Fibroblast of lung (primary cell): ENCODE results near the gene EXOC6B. TPM values are rescaled to one million over a fixed set of nuclear protein-coding genes. Genes with fewer than 3 reads are reported as not detected.

Experiments used
- DNase-seq, 2 donors: peaks; one replicate each; pipeline versions ENCODE4 v3.0.0 to v3.0.0-alpha.2; 2010; ENCODE audit warnings: low read depth in 2 of 2
- H2AFZ ChIP-seq: 2 replicates; pipeline ENCODE4 v1.5.1; 2012; ENCODE audit warnings: low read length, control low read depth, inconsistent platforms
- H3K27ac ChIP-seq: 2 replicates; pipeline ENCODE4 v1.5.1; 2011; ENCODE audit warnings: low read length, control low read depth; ENCODE audit not compliant: insufficient read depth
- H3K27me3 ChIP-seq: 2 replicates; pipeline ENCODE4 v1.5.1; 2011; ENCODE audit warnings: mild to moderate bottlenecking, low read length; ENCODE audit not compliant: control insufficient read depth, insufficient read depth
- H3K36me3 ChIP-seq: 2 replicates; pipeline ENCODE4 v1.5.1; 2011; ENCODE audit warnings: low read length; ENCODE audit not compliant: control insufficient read depth, insufficient read depth
- H3K4me1 ChIP-seq: 2 replicates; pipeline ENCODE4 v1.5.1; 2011; ENCODE audit warnings: low read length; ENCODE audit not compliant: control insufficient read depth, insufficient read depth; ENCODE audit errors: extremely low read depth
- H3K4me2 ChIP-seq: 2 replicates; pipeline ENCODE4 v1.5.1; 2011; ENCODE audit warnings: low read length, control low read depth; ENCODE audit not compliant: insufficient read depth; ENCODE audit errors: extremely low read depth
- H3K4me3 ChIP-seq, 4 experiments: fragments of 200-600 bp in 1 of 4; sonication (generic) in 1 of 4; replicated peaks in 1 of 4; 2 replicates each; pipeline ENCODE4 v1.5.1; 2011 to 2016; ENCODE audit warnings: low read length in 4 of 4, low read depth in 3 of 4, mild to moderate bottlenecking in 3 of 4, control low read depth in 2 of 4, inconsistent platforms in 1 of 4, mixed read lengths in 1 of 4; ENCODE audit not compliant: insufficient read depth in 1 of 4; ENCODE audit errors: control extremely low read depth in 1 of 4
- H3K79me2 ChIP-seq: 2 replicates; pipeline ENCODE4 v1.5.1; 2012; ENCODE audit warnings: mild to moderate bottlenecking, low read length, inconsistent platforms; ENCODE audit not compliant: control insufficient read depth, insufficient read depth
- H3K9ac ChIP-seq: 2 replicates; pipeline ENCODE4 v1.5.1; 2011; ENCODE audit warnings: mild to moderate bottlenecking, low read length, control low read depth; ENCODE audit not compliant: insufficient read depth
- H3K9me3 ChIP-seq: 2 replicates; pipeline ENCODE4 v1.5.1; 2012; ENCODE audit warnings: low read depth, low read length; ENCODE audit not compliant: control insufficient read depth, insufficient read depth
- H4K20me1 ChIP-seq: 2 replicates; pipeline ENCODE4 v1.5.1; 2011; ENCODE audit warnings: low read length; ENCODE audit not compliant: control insufficient read depth, insufficient read depth; ENCODE audit errors: extremely low read depth
- EZH2 ChIP-seq: IDR thresholded peaks from 2 replicates; pipeline ENCODE4 v1.5.1; 2012; ENCODE audit warnings: low read length, control low read depth, mild to moderate bottlenecking; ENCODE audit errors: missing control alignments
- polyA plus RNA-seq, 2 donors: library from polyadenylated mRNA; depleted of rRNA in 1 of 2; stranded (reverse) in 1 of 2; unstranded in 1 of 2; fragments of >200 nt; gene quantifications; 2 replicates each; pipeline ENCODE4 v1.2.1, GENCODE V29; 2011 to 2012; ENCODE audit warnings: missing spikeins in 1 of 2
- total RNA-seq: library from RNA; depleted of rRNA; stranded (reverse); fragments of >200 nt; gene quantifications from 2 replicates; pipeline ENCODE4 v1.2.1, GENCODE V29; 2014
- TF ChIP-seq, protein P1 (sequence below), 2 donors: IDR thresholded peaks in 1 of 2; conservative IDR thresholded peaks in 1 of 2; 1 replicate in 1 of 2; 2 replicates in 1 of 2; pipeline ENCODE4 v1.5.1; 2011 to 2012; ENCODE audit warnings: low read length in 2 of 2, control low read depth in 1 of 2, inconsistent platforms in 1 of 2, low read depth in 1 of 2, mild to moderate bottlenecking in 1 of 2

The EXOC6B gene
- total and polyA plus RNA-seq, 2 donors (not counting 1 experiment from before 2014, with no cell fraction given): 26.3 to 36.5 TPM

DNA sequence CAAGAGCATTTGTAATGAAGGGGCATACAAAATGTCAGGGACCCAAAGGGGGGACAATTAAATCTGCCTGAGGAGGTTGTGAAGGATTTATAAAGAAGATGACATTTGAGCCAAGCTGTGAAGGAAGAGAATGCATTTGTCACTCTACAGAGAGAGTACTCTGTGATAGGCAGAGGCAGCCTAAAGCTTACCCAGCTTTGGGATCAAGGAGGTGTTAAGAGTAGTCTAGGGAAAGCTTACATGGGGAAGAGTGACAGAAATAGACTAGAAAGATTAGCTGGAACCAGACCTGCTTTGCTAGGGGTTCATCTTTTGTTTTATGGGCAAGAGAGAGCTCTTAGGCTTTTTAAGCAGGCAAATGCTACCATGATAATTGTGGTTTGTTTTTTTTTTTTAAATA lies 509.1 kb downstream of the EXOC6B start:
- Histone ChIP-seq H2AFZ (no peak overlapping the region), H3K27me3 (no peaks in the 10 kb centered on the region), H3K9me3 (no peaks in the 10 kb centered on the region), H3K4me2 (no peak overlapping the region), H3K4me1 (no peaks in the 10 kb centered on the region), H3K79me2 (no peaks in the 10 kb centered on the region), H4K20me1 (no peaks in the 10 kb centered on the region), H3K36me3 (no peaks in the 10 kb centered on the region), H3K4me3 (no peak overlapping the region), H3K27ac (no peak overlapping the region), H3K9ac (no peak overlapping the region)
- DNase-seq: no peak
- TF ChIP-seq, protein P1, sequence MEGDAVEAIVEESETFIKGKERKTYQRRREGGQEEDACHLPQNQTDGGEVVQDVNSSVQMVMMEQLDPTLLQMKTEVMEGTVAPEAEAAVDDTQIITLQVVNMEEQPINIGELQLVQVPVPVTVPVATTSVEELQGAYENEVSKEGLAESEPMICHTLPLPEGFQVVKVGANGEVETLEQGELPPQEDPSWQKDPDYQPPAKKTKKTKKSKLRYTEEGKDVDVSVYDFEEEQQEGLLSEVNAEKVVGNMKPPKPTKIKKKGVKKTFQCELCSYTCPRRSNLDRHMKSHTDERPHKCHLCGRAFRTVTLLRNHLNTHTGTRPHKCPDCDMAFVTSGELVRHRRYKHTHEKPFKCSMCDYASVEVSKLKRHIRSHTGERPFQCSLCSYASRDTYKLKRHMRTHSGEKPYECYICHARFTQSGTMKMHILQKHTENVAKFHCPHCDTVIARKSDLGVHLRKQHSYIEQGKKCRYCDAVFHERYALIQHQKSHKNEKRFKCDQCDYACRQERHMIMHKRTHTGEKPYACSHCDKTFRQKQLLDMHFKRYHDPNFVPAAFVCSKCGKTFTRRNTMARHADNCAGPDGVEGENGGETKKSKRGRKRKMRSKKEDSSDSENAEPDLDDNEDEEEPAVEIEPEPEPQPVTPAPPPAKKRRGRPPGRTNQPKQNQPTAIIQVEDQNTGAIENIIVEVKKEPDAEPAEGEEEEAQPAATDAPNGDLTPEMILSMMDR (conservative IDR thresholded peaks at IDR 0.05 in 1 of 2, IDR thresholded peaks at IDR 0.05 in 1 of 2; ENCODE audit: low read depth in 1 of 2, low read length in 2 of 2): no peak
- TF ChIP-seq EZH2: no peak

DNA sequence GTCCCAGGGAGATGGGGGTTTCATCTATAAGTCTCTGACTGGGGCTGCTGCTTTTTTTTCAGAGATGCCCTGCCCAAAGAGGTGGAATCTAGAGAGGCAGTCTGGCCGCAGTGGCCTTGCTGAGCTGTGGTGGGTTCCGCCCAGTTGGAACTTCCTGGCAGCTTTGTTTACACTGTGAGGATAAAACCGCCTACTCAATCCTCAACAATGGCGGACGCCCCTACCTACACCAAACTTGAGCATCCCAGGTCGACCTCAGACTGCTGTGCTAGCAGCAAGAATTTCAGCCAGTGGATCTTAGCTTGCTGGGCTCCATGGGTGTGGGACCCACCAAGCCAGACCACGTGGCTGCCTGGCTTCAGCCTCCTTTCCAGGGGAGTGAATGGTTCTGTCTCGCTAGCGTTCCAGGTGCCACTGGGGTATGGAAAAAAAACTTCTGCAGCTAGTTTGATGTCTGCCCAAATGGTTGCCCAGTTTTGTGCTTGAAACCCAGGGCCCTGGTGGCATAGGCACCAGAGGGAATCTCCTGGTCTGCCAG lies 525.6 kb downstream of the EXOC6B start:
- no peaks in the 10 kb centered on the region for H3K4me1 ChIP-seq
- H3K9ac ChIP-seq: no peak overlapping the region
- H3K9me3 ChIP-seq: no peaks in the 10 kb centered on the region
- no peaks in the 10 kb centered on the region for H4K20me1 ChIP-seq
- no peak overlapping the region for H2AFZ ChIP-seq
- no peaks in the 10 kb centered on the region for H3K27me3 ChIP-seq
- no peak overlapping the region for H3K27ac ChIP-seq
- no peaks in the 10 kb centered on the region for H3K36me3 ChIP-seq
- no peak for DNase-seq
- TF ChIP-seq, protein P1 (conservative IDR thresholded peaks at IDR 0.05 in 1 of 2, IDR thresholded peaks at IDR 0.05 in 1 of 2; ENCODE audit: low read depth in 1 of 2, low read length in 2 of 2): no peak
- no peak for TF ChIP-seq EZH2
- H3K79me2 ChIP-seq: no peaks in the 10 kb centered on the region
- H3K4me3 ChIP-seq: no peak overlapping the region
- no peak overlapping the region for H3K4me2 ChIP-seq

DNA sequence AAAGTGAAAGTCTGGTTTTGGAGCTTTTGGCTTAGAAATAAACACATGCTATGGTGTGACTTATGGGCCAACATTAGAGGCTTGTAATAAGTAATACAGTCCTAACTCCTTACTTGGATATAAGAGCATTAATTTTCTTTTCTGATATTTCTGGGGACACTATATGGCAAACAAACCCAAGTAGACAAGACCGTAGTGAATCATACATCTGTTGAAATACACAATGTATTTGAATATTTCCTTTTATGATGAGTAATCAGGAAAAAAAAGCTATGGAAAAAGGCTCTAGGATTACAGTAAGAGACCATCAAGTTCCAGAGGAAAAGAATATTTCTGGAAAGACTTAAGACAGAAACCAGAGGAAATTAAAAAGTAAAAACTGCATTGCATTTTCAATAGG lies 532.2 kb downstream of the EXOC6B start:
- no peaks in the 10 kb centered on the region for H3K4me1 ChIP-seq
- no peaks in the 10 kb centered on the region for H3K79me2 ChIP-seq
- H3K36me3 ChIP-seq: no peaks in the 10 kb centered on the region
- DNase-seq: peak; percentile 37 to 65
- no peaks in the 10 kb centered on the region for H3K9me3 ChIP-seq
- TF ChIP-seq, protein P1 (conservative IDR thresholded peaks at IDR 0.05 in 1 of 2, IDR thresholded peaks at IDR 0.05 in 1 of 2; ENCODE audit: low read depth in 1 of 2, low read length in 2 of 2): no peak
- TF ChIP-seq EZH2: no peak
- H3K4me2 ChIP-seq: peak overlapping the region; percentile 5
- no peaks in the 10 kb centered on the region for H3K27me3 ChIP-seq
- H2AFZ ChIP-seq: no peak overlapping the region
- no peak overlapping the region for H3K4me3 ChIP-seq
- no peak overlapping the region for H3K27ac ChIP-seq
- no peak overlapping the region for H3K9ac ChIP-seq
- no peaks in the 10 kb centered on the region for H4K20me1 ChIP-seq
